Skin of body (tissue), 2 donors: ENCODE data around the gene KCNK2. TPM values are rescaled to one million over a fixed set of nuclear protein-coding genes. Genes with fewer than 3 reads are reported as not detected.
"Not testable (repeated sequence)": the region's sequence is repeated elsewhere in the genome, so short reads cannot be mapped to it uniquely, and the experiment has no call there.

Source experiments
- DNase-seq: peaks from one replicate; lab custom pipeline; 2025; lab: John Stamatoyannopoulos, UW
- total RNA-seq: library from RNA; depleted of rRNA; stranded (reverse); fragments of >200 nt; gene quantifications from one replicate; pipeline ENCODE4 v1.2.3, GENCODE V29; 2014

KCNK2 gene
- total RNA-seq, 1 donor from 2014 or later, result 6.6 TPM

- DNase-seq, result no peak
Measured at GRCh38 chr1:215151841-215152549, 69.5 kb downstream of the KCNK2 start.

GRCh38 chr1:215156232-215156631, 73.7 kb downstream of the KCNK2 start:
- no peak for DNase-seq

GRCh38 chr1:215160351-215160750, 77.8 kb downstream of the KCNK2 start:
- no peak for DNase-seq

- not testable (repeated sequence) for DNase-seq
Measured at GRCh38 chr1:215163144-215163543, 80.6 kb downstream of the KCNK2 start.

DNA sequence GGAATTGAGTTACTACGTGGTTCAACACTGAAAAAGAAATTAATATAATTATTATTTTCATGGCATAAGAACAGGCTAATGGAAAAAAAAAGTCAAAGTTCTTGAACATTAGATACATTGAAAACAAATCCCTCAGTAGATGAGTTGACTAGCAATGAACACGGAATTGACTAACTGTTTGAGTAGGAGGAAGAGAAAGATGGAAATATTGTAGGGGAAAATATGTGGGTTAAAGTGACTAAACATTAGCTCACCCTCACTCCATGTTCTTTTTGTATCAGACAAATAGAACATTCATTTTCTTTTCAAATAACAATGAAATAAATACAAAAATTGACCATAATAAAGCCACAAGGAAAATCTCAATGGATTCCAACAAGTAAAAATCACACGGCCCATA, 84.3 kb downstream of the KCNK2 start:
- DNase-seq, result no peak

DNA sequence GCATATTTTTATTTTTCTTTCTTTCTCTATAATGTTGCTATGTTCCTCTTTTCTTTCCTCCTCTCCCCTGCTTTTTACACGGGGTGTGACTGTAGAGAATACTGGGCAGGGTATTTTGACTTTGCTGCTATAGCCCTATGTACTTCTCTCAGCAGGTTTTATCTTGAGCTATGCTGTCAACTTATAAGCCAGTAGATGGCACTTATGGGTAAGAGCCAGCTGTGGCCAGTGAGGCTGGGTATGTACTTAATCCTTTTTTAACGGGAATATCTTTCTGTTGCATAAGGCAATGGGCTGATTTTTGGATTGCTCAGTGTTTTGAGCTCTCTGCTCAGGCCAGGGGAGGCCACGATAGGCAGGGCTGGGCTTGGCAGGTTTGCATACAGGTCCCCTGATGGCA, 99.0 kb downstream of the KCNK2 start:
- DNase-seq, result no peak

DNA sequence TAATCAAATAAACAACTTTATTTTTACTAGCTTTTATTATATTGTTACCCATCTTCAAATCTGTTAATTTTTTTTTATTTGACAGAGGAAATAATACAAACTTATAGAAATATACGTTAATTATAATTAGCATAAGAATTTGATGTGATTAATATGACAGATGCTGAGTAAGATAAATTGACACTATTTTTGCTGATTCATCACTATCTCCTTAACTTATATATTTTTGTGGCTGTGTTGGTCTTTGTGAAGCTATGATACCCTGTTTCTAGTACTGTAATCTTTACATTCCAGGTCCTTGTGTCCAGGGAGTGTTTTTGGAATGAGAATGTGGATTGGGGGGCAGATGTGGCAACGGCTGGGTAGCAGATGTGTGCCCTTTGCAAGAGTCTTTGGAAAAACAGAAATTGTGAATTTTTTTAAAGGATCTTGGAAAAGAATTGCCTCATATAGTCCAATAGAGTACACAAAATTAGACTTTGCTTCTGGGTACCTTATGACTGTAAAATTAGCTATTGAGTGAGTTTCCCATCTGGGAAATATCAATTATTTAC, 102.6 kb downstream of the KCNK2 start:
- DNase-seq, result no peak

DNA sequence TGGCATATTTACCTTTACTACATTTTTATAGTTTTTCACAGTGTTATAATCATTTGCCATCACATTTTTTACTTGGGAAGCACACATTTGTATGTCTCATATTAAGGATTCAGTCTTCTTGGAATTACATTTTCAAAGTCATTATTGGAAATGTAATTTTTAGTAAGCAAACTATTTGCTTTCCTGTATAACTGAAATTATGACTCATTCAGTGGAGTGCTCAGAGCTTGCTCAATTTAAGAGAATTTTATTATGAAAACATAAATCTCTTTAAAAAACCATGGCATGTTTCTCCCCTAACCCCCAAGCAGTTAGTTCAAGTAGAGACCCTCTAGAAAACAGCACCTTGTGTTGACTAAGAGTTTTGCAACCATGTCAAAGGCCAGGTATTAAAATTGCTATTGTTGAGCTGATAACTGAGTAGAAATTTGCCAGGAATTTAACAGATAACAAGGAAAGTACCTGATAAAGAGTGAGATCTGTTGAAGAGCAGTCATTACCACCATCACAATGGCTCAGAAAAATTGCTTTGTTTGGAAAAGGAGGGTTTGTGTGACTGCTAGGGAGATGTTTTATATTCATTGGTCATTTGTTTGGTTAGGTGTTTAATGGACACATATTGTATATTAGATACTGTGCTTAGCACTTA, 105.9 kb downstream of the KCNK2 start:
- no peak for DNase-seq

- DNase-seq, result no peak
Measured at GRCh38 chr1:215192306-215192705, 109.8 kb downstream of the KCNK2 start.

DNA sequence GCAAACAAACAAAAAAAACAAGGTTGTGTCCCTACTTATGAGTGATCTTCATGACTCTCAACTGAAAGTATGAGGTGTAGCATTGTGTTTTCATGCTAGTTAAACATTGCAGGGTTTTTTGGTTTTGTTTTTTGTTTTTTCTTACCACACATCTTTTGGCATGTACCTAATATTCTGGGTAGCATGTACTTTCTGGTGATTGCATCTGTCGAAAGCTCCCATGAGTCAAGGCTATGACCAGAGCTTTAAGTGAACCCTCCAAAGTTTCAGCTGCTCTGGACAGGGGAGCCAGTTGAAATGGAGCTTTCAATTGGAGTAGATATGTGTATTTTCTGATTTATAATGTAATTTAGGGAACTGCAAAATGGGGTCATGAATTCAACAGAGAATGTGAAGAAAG, 115.5 kb downstream of the KCNK2 start:
- no peak for DNase-seq

GRCh38 chr1:215200121-215200520, 117.6 kb downstream of the KCNK2 start:
- no peak for DNase-seq

DNA sequence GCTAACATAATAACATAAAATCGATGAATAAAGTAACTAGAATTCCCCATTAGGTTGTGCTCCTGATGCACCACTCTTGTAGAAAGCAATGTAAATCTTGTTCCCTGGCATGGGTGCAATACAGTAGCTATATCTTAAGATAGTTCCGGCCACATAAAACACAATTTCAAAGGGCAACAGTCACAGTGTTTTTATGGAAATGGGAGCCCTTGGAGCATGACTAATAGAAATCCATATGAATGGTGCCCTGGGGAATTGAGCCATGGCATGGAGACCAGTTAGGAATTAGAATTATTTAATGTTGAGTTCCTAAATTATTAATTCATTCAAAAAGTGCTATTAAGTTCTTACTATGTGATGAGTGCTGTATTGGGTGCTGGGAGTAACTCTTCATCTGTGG, 118.7 kb downstream of the KCNK2 start:
- no peak for DNase-seq

DNA sequence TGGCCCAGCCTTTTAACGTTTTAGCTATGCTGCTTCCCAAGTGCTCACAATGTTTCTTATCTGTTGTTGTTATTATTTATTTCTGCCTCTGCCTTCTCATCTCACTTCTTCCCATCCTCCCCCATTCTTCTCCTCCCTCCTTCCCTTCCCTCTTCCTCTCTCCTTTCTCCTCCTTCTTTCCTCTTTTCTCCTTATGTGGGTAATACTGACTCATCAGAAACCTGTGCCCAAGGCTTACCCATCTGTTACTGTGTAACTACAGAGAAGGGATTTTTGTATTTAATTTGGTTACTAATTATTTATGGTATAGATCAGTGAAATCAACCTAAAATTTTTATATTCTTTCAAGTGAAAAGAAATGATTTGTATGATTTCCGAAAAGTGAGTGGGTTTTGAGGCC, 120.3 kb downstream of the KCNK2 start:
- no peak for DNase-seq

DNA sequence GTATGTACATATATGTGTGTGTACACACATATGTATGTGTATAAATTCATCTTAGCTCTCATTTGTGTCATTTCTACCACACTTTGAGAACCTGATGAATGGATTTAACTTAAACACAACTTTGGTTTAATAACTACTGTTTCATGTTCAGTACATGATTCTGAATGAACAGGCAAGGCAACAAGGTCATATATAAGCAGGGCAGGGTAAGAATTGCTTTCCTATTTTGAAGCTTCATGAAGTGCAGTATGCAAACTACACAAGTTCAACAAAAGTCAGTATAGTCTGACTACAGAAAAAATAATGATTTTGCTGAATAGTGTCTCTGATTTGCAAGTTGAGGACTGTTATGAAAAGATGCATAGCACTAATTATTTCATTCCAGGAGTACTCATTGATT, 127.6 kb downstream of the KCNK2 start:
- DNase-seq, result no peak

DNA sequence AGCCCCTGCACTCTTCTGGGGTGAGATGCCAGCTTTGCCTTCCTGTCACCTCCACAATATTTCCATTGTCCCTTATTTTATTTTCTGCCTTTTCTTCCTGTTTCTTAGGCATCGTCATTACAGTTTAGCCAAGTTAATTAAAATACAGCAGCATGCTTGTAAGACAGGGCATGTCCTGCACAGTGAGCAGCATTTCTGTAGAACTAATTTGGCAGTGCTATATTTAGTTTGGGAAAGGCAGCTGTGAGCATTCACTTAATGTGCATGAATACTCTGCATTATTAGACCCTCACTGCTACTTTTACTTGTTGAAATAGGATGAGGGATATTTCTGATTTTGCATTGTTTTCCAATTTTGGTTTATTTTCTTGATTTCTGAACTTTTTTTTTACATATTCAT, 133.3 kb downstream of the KCNK2 start:
- no peak for DNase-seq

DNA sequence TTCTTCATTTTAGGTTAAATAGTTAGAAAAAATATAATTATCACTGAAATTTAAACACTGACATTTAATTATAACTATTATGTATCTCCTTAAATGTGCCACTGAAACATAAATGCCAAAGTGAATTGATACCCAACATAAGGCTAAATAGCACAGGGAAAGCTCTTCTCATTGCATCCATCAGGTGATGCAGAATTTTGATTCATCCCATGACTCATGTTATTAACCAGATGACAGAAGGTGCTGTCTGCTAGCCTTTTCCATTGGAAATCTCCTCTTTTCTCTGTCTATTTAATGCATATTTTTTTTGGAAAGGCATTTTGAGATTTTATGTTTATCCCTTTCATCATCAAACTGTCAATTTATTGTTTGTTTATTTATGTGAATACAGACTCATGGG, 136.8 kb downstream of the KCNK2 start:
- DNase-seq, result no peak

GRCh38 chr1:215220346-215220745, 137.8 kb downstream of the KCNK2 start:
- no peak for DNase-seq

DNA sequence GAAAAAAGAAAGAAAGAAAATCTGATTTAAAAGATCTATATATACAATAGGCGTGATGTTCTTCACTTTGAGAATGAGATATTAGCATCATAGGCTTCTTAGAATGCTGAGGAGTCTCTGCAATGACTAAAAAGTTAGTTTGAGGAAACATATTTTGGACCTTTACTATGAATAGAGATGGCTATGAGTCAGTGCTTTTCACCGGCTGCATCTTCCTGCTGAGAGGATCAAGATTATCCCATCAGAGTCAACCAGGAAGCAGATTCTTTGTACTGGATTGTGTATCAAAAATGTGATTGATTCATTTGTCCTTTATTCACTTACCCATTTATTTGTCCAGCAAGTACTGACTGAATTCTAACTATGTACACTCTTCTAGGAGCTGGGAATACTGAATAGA, 144.2 kb downstream of the KCNK2 start:
- DNase-seq, result no peak

- no peak for DNase-seq
Measured at GRCh38 chr1:215228193-215228592, 145.7 kb downstream of the KCNK2 start.

DNA sequence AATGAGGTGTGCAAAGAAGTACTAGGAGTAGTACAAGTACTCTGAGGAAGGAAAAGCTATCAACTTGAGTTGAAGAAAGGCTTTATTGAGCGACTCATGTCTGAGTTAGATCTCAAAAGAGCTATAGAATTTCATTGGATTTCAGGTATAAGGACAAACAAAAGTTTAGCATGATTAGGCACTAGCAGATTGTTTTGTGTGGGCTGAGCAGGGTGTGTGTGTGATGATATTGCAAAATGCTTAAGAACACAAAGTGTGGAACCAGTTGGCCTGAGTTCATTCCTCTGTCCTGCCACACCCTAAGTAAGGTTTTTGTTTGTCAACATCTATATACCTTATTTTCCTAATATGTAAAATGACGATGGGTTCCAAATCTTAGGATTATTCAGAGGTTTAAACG, 158.9 kb downstream of the KCNK2 start:
- no peak for DNase-seq

DNA sequence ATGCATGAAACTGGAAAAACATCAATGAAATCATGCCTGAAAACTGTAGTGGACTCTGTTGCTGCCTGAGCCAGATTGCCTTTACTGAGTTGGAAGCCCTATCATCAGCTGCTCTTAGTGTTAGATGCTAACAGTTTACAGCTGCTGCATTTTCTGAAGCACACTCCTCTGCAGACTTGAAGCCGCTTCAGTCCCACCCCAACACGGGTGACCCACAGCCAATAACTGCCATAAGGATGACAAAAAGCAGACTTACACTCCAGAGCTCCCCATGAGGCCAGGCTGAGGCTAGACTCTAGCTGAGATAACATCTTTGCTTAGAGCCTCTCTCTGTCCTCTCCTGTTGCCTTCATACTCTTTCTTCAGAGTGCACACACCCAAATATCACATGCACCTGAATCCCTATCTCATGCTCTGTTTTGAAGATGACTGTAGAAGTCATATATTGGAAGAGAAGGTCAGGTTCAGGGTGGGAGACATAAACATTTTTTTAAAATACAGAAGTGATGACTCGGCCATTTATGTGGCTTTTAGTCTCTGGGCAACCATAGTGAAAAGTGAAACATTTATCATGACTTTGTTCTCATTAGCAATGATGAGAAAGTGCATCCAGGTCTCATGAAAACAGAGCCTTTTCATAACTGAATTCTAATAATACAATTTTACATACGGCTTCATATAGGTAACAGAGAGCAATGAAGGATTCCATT, 161.0 kb downstream of the KCNK2 start:
- no peak for DNase-seq

GRCh38 chr1:215250913-215251312, 168.4 kb downstream of the KCNK2 start:
- DNase-seq, result no peak
